Islet of Langerhans (tissue), 1 donor: ENCODE measurements around the gene ZNF302.

Experiments
- FAIRE-seq: peaks from one replicate; lab custom pipeline; 2011; peaks lifted over from hg19 to GRCh38; lab: Jason Lieb, UNC

Gene ZNF302

DNA sequence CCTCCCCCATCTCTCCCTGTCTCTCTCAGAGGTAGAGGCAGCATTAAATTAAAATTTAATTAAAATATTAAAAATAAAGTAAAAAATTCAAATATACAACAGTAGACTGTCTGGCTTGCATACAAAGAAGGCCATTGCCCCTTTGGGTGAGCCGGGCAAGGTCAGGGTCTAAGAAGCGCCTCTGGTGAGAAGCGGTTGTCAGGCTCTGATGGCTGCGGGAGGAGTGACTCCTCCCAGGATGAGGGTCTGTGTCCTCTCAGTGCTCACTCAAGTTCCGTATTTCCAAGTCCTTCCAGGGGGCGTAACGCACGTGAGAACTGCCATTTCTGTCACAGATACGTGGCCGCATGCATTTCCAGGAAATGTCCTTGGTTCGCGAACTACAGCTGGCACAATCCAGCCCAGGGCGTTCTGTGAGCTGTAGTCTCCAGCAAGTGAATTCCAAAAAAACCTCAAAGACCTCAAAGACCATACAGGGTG, 55.8 kb downstream of the ZNF302 start:
- no peak for FAIRE-seq

GRCh38 chr19:34733746-34734536, 56.5 kb downstream of the ZNF302 start, which contains the start of gene ZNF181:
Gene ZNF181 (plus strand): TSS chr19:34734243. CDS start chr19:34735038, 795 bp downstream.
- no peak for FAIRE-seq

DNA sequence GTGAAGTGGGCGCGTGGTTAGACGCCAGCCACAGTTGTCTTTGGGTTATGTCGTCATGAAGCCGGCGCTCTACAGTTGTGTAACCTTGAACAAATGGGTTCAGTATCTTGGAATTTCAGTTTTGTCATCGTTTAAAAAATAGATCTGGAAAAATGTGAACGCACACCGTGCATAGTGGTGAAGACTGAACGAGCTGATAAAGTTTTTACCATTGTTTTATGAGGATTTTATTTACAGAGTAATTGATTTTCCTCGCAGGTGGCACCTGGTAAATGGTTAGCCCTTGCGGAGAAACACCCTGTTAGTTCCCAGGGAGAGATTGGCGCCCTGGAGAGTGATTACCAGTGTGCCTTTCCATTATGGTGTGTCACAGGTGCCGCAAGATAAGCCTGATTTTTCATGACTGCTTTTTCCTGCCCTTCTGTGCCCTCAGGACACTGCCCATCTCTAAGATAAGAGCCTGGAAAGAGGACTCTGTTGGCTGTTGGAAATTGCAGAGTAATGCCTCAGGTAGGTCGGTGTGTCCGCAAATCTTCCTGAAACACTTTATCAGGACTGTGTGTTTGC, 57.1 kb downstream of the ZNF302 start:
- no peak for FAIRE-seq
